Stimulated activated naive CD4-positive, alpha-beta T cell (primary cell): ENCODE results near the gene PCARE.

Experiments
- DNase-seq, 6 experiments: peaks; one replicate each; lab custom pipeline; 2025; lab: John Stamatoyannopoulos, UW

Gene PCARE

DNA sequence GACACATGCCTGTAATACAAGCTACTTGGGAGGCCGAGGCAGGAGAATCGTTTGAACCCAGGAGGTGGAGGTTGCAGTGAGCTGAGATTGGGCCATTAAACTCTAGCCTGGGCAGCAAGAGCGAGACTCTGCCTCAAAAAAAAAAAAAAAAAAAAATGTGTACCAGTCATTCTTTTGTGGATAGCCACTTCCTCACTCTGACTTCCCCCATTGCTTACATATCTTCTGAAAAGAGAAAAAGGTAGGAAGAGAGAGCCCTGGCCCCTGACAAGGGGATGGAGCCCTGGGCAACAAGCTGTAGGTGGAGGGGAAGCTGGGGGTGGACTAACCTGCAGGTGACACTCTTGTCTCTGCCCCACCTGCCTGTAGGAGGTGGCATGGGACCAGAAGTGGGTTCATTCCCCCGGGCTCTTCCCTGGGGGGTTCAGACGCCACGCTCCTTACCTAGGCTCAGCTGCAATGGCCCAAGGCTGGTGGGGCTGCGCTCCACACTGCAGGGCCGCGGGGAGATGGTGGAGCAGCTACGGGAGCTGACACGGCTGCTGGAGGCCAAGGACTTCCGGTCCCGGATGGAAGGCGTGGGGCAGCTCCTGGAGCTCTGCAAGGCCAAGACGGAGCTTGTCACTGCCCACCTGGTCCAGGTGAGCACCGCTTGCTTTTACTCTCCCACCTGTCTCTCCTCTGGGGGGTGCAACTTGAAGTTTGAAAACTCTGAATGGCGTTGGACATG, 39.1 kb downstream of the PCARE start:
- DNase-seq, result no peak

DNA sequence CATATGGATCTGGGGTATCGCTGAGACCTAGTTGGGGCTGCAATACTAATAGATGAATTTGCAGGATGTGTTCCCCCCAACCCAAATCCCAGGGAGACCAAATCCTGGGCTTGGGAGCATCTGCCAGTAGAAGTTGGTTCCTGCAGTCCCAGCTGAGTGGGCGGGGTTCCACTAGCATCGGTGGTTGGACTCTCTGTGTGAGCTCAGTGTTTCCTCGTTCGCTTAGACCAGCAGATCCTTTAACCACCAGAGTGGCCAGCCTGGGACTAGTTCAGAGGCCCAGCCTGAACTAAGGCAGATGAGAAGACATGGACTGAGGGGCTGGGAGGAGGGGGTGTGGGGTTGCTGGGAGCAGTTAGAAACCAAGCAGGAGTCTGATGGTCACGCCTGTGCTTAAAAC, 40.7 kb downstream of the PCARE start:
- no peak for DNase-seq

DNA sequence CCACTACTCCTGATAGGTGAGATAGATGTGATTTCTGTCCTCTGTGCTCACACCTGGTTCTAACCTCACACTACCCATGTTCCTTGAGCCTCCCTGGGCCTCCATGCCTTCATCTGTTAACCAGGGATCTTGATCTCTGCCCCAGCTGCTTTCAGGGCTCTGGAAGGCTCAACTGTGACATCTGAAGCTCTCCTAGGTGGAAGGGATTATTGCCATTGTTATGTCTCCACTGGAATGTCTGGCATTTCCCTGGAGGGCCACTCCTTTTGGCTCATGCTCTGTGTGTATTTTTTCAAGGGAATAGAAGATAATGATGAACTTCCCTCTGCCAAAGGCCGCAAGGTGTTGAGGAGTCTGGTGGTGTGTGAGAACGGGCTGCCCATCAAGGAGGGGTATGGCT, 41.2 kb downstream of the PCARE start:
- DNase-seq, result no peak

DNA sequence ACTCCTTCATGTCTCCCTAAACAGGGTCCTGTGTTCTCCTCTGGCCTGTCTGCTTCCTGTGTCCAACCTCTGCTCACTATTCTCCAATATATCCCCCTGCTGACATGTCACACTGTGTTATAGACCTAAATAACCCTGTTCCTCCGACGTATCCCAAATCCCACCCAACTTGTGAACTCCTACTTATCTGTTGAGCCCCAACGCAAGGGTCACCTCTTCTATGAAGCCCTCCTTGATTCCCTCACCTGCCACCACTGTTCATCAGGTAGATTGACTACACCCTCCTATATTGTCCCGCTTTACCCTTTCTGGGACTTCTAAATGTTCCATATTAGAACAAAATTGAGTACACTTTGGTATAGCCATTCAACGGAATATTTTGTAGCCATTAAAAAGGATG, 42.1 kb downstream of the PCARE start:
- DNase-seq, result no peak

GRCh38 chr2:29031046-29031445, 43.3 kb downstream of the PCARE start:
- DNase-seq, result no peak

DNA sequence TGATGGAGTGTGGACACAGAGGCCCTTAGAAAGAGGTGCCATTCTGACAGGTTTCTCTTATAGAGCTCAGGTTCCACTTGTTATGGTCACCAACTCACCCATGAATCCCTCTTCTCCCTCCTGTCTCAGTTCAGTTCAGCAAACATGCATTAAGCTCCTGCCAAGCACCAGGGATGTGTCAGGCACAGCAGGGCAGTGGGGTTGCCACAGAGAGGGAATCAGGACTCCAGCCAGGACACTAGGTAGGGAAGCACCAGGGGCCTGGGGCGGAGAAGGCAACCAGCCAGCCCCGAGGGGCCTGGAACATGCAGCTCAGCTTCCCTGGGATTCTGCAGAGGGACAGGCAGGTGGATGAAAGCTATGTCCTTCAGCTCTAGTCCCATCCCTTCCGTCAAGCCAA, 48.6 kb downstream of the PCARE start:
- DNase-seq, result no peak

DNA sequence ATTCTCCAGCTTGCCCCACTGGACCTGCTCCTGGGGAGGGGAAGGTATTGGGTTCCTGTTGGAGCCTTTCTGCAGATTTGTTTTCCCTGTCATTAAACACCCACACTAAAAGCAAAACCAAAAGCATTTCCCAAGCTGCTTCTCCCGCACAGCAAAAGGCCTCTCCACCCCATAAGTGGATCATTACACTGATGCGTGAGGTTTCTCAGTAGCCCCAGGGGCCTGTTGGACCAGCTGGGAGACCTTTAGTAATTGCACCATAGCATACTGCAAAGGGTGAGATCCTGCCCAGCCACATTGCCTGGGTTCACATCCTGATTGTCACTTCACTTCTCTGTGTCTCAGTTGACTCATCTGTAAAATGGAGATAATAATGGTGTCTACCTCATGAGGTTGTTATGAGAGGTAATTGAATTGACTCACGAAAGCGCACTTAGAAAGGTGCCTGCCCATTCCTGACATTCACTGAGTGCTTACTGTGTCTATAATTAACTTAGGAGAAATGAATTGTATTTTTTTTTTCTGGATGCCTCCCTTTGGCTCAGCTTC, 49.4 kb downstream of the PCARE start:
- DNase-seq, result no peak

- no peak for DNase-seq
These were observed 51.1 kb downstream of the PCARE start for GRCh38 chr2:29023188-29023587.

GRCh38 chr2:29022679-29023078, 51.6 kb downstream of the PCARE start:
- DNase-seq, result no peak

GRCh38 chr2:29021886-29022285, 52.4 kb downstream of the PCARE start:
- no peak for DNase-seq

GRCh38 chr2:29017716-29018435, 56.4 kb downstream of the PCARE start:
- DNase-seq, result no peak

- DNase-seq, result peak in 1 of 6 experiments; percentile 10
These were observed 57.8 kb downstream of the PCARE start for GRCh38 chr2:29016504-29016903.

- no peak for DNase-seq
These were observed 58.4 kb downstream of the PCARE start for GRCh38 chr2:29015701-29016470.

DNA sequence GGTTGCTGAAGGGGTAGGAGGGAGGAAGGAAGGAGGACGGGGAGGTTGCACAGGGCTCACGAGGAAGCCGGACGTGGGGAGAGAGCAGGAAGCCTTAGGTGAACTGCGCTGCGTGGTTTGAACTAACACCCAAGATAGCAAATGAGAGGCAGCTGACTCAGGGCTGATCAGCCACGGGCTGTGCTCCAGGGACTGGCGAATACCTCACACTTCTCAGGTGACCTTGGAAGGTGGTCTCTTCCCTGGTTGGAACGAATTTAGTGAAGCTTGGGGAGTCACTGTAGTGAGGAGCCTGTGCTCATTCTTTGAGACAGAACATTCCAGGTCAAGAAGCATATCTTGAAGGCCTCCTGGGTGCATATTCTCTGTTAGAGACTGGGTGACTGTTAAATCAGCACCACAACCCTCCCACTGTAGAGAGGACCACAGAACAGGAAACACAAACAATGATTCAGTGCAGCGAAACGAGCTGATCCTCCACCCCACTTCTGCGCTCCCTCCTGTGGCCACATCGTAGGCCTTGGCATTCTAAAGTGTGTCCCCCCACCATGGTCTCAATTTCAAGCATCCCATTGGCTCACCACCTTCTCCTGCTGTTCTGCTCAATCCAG, 59.4 kb downstream of the PCARE start:
- peak; percentile 28 to 82 (median 60) for DNase-seq

GRCh38 chr2:29014331-29014730, 60.0 kb downstream of the PCARE start:
- peak in 1 of 6 experiments; percentile 50 for DNase-seq

- peak in 2 of 6 experiments; percentile 11 to 27 for DNase-seq
These were observed 61.1 kb downstream of the PCARE start for GRCh38 chr2:29013057-29013780.

- DNase-seq, result no peak
These were observed 62.1 kb downstream of the PCARE start for GRCh38 chr2:29012211-29012681.
